ENCODE measurements around the gene SH3RF3. TPM values are rescaled to one million over a fixed set of nuclear protein-coding genes. Genes with fewer than 3 reads are reported as not detected.

SH3RF3 gene
- total RNA-seq, 6 donors from 2014 or later = 4.1 to 21.0 (median 8.0) TPM

DNA sequence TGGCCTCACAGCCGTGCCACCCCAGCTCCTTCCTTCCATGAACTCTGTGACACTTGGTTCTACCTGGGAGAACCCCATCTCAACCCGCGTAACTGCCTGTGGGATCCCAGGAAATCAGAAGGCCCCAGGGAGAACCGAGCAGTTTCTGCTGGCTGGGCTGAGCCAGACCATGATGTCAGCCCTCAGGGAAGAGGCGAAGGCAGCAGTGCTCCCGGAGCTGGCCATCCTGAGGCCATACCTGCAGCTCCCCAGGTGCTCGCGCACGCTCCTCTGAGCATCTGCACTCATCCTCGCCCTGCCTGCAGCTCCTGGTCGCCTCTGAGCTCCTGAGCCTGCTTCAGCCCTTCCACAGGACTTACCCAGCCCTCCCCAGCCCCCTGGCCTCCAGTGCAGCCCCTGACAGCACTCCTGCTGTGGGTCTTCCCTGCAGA, 298.7 kb downstream of the SH3RF3 start:
- H3K27me3 ChIP-seq = no peaks in the 10 kb centered on the region
- no peak overlapping the region for H3K4me3 ChIP-seq
- DNase-seq (no peak), ATAC-seq (ENCODE audit: low FRiP score in 2 of 2) (peak in 1 of 2 donors; percentile 9)
- no peak overlapping the region for H3K27ac ChIP-seq
- no peaks in the 10 kb centered on the region for H3K9me3 ChIP-seq
- WGBS, 2 donors = 88 to 97% methylated on average over 9 to 11 of the region's 11 CpGs
- peaks cover 0 to 4% (median 0%) of the 10 kb centered on the region in 4 donors for H3K36me3 ChIP-seq
- TF ChIP-seq EP300 (IDR thresholded peaks at IDR 0.05) (no peak), POLR2A (IDR thresholded peaks at IDR 0.05) (no peak), POLR2AphosphoS5 (IDR thresholded peaks at IDR 0.05) (no peak)
- TF ChIP-seq, protein P1, sequence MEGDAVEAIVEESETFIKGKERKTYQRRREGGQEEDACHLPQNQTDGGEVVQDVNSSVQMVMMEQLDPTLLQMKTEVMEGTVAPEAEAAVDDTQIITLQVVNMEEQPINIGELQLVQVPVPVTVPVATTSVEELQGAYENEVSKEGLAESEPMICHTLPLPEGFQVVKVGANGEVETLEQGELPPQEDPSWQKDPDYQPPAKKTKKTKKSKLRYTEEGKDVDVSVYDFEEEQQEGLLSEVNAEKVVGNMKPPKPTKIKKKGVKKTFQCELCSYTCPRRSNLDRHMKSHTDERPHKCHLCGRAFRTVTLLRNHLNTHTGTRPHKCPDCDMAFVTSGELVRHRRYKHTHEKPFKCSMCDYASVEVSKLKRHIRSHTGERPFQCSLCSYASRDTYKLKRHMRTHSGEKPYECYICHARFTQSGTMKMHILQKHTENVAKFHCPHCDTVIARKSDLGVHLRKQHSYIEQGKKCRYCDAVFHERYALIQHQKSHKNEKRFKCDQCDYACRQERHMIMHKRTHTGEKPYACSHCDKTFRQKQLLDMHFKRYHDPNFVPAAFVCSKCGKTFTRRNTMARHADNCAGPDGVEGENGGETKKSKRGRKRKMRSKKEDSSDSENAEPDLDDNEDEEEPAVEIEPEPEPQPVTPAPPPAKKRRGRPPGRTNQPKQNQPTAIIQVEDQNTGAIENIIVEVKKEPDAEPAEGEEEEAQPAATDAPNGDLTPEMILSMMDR (IDR thresholded peaks at IDR 0.05) = no peak
- no peaks in the 10 kb centered on the region for H3K4me1 ChIP-seq

GRCh38 chr2:109428281-109428680, 299.3 kb downstream of the SH3RF3 start:
- DNase-seq (peak in 1 of 2 donors; percentile 75), ATAC-seq (ENCODE audit: low FRiP score in 2 of 2) (no peak)
- no peak overlapping the region for H3K4me3 ChIP-seq
- H3K27ac ChIP-seq = no peak overlapping the region
- H3K36me3 ChIP-seq = peaks cover 0 to 5% (median 0%) of the 10 kb centered on the region in 4 donors
- H3K9me3 ChIP-seq = no peaks in the 10 kb centered on the region
- H3K27me3 ChIP-seq = no peaks in the 10 kb centered on the region
- TF ChIP-seq, protein P1 (IDR thresholded peaks at IDR 0.05) = no peak
- TF ChIP-seq POLR2AphosphoS5 (IDR thresholded peaks at IDR 0.05) (no peak), EP300 (IDR thresholded peaks at IDR 0.05) (no peak), POLR2A (IDR thresholded peaks at IDR 0.05) (no peak)
- H3K4me1 ChIP-seq = no peaks in the 10 kb centered on the region
- WGBS, 2 donors = 90 to 93% methylated on average over 12 of the region's 12 CpGs

DNA sequence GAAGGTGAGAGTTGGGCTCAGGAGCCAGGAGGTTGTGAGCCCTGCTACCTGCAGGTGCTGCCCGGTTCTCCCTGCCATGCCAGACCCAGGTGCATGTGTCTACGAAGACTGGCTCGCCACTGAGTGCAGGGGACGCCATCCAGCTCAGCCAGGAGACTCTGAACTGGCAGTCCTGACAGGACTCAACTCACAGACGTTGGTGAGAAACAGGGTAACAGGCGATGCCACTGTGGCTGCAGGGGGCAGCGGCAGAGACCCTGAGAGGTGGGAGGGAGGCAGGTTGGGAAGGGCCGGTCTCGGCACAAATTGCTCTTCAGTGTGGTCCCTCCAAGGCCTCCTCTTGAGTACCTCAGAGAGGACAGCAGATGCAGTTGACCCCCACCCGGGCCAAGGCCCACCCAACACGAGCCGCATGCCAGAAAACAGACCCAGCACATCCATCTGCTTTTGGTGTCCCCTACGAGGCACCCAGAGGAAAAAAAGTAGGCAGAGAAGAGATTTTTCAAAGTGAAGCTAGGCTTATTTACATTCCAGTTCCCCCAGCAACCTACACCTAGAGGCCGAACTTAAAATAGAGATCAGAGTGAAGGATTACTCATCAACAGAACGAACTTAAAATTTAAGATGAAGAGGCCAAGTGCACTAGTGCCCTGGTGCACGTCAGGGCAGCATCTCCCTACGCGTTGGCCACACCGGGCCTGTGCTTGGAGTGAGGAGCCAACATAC, 300.0 kb downstream of the SH3RF3 start:
- DNase-seq (no peak), ATAC-seq (ENCODE audit: low FRiP score in 2 of 2) (no peak)
- Histone ChIP-seq H3K9me3 (no peaks in the 10 kb centered on the region), H3K4me3 (no peak overlapping the region), H3K27ac (no peak overlapping the region), H3K36me3 (peaks cover 0 to 5% (median 0%) of the 10 kb centered on the region in 4 donors), H3K27me3 (no peaks in the 10 kb centered on the region), H3K4me1 (no peaks in the 10 kb centered on the region)
- no peak for TF ChIP-seq POLR2A (IDR thresholded peaks at IDR 0.05)
- no peak for TF ChIP-seq EP300 (IDR thresholded peaks at IDR 0.05)
- TF ChIP-seq POLR2AphosphoS5 (IDR thresholded peaks at IDR 0.05) = no peak
- TF ChIP-seq, protein P1 (IDR thresholded peaks at IDR 0.05) = no peak
- whole genome bisulfite sequencing, 2 donors = 89 to 92% methylated on average over 10 to 19 of the region's 19 CpGs

- WGBS, 2 donors = 94% methylated on average over 18 of the region's 18 CpGs; no CpG with 5 or more reads in 1 of the 2 donors
- Histone ChIP-seq H3K27ac (no peak overlapping the region), H3K4me3 (no peak overlapping the region), H3K4me1 (no peaks in the 10 kb centered on the region), H3K9me3 (no peaks in the 10 kb centered on the region), H3K27me3 (no peaks in the 10 kb centered on the region), H3K36me3 (peaks cover 0 to 10% (median 0%) of the 10 kb centered on the region in 4 donors)
- ATAC-seq (ENCODE audit: low FRiP score in 2 of 2) (no peak), DNase-seq (no peak)
- TF ChIP-seq, protein P1 (IDR thresholded peaks at IDR 0.05) = no peak
- TF ChIP-seq EP300 (IDR thresholded peaks at IDR 0.05) (no peak), POLR2AphosphoS5 (IDR thresholded peaks at IDR 0.05) (no peak), POLR2A (IDR thresholded peaks at IDR 0.05) (no peak)
Measured at GRCh38 chr2:109429567-109430328, 300.7 kb downstream of the SH3RF3 start.

Data from upper lobe of left lung (tissue), 6 donors.